RKO (cell line): Measurements from ENCODE around the gene HMHB1.

ENCODE experiments used
- DNase-seq: peaks from one replicate; pipeline ENCODE4 v3.0.0-alpha.2; 2016; ENCODE audit warnings: low spot score

HMHB1 gene

DNA sequence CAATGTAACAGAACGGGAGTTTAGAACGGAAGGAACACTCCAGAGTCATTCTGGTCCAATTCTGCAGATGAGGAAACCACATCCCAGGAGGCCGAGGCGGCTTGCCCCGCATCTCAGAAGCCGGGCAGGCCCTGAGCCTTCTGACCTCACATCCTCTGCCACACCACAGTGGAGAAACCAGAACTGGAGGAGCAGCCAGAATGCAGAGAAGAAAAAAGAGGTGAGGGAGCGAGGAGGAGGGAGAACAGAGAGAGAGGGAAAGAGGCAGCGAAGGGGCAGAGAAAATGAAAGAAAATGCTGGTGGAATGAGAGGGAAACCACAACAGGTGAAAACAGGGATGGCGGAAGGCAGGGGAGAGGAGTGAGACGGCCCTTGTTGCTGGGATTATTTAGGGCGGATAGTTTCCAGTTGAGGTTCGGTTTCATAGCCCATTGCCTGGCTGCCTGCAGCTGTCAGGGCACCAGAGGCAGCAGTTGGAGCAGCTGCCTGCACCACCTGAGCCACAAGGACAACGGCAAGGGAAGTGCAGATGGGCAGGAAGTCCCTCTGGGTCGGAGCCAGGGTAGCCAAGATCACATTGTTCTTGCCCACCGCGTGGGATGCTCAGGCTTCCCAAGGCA, at the start of gene HMHB1:
Gene HMHB1 (plus strand): TSS at position 77 of the 621 bp plus-strand sequence.
- DNase-seq, result no peak

DNA sequence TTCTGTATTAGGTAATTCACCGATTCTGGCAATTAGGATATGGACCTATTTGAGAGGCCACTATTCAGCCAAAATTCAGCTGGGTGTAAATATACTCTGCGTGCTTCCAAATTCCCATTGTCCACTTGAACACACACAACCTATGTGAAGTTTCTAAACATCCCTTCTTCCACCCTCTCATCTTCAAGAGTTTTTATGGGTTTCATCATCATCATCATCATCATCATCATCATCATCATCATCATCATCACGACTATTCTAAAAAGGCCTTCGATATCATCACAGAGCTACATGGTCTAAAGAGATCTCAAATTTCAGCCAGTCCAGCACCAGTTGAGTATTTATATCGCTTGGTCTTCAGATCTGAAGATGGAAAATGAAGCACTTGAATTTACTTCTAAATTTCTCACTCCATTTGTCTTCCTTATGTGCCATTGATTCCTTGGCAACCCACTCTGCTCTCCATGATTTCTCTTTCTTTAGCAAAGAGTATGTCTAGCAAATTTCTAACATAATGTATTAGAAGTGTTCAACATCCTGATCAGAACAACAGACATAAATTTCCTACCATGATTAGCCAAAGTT, 49.2 kb upstream of the HMHB1 start:
- no peak for DNase-seq

GRCh38 chr5:143767162-143767561, 44.8 kb upstream of the HMHB1 start:
- no peak for DNase-seq

- DNase-seq, result no peak
Observed at GRCh38 chr5:143769026-143769786, 42.8 kb upstream of the HMHB1 start.

DNA sequence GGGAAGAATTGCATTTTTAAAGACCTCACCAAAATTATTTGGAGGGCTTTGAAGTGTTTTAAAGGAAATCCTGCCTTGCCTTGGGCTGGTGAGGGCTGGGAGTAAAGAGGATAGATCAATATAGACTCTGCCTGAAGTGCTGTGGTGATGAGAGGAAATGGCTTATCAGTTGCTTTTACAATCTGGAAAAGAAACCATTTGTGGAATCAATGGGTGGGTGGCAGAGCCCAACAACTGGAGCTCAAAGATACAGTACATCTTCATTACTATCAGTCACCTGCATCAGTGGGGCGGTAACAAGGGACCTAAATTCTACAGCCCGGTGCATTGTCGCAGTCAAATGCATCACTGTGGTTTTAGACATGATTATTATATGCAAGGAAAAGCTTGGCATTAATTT, 41.5 kb upstream of the HMHB1 start:
- no peak for DNase-seq

- no peak for DNase-seq
Observed at GRCh38 chr5:143771189-143771588, 40.8 kb upstream of the HMHB1 start.

DNA sequence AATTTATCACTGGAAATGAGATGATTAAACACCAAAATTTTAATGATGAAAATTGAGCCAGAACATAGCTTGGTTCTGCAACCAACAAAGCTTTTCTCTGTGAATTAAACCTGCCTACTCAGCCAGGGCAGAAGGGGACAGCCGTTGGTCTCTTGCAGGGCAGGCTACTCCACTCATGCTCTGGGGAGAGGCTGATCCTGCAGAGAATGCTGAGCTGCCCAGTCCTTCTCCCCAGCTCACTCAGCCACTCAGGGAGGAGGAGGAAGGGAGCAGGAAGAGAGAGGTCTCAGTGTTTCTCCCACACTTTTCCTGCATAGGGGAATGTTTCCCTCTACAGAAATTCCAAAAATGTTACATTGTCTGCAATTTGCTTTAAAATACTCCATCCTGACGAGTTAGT, 40.4 kb upstream of the HMHB1 start:
- DNase-seq, result no peak

DNA sequence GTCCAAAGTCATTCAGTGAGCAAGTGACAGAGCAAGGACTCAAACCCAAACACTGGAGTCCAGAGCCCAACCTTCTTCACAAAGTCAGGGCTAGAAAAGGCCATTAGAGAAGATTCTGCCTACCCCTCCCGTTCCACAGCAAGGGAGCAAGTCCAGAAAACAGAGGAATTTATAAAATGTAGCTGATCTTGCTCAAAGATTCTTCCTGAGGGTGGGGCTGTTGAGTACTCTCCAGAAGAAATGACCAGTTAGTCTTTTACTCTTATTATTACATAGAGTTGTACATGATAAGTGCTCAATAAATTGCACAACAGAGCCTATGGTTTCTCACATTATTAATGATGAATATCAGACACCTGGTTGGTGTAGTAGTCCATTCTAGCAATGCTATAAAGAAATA, 39.3 kb upstream of the HMHB1 start:
- DNase-seq, result no peak

GRCh38 chr5:143775258-143775657, 36.7 kb upstream of the HMHB1 start:
- DNase-seq, result peak; percentile 29

GRCh38 chr5:143776951-143777350, 35.0 kb upstream of the HMHB1 start:
- DNase-seq, result no peak

GRCh38 chr5:143779506-143779905, 32.5 kb upstream of the HMHB1 start:
- no peak for DNase-seq

GRCh38 chr5:143781993-143782520, 29.9 kb upstream of the HMHB1 start:
- DNase-seq, result no peak

DNA sequence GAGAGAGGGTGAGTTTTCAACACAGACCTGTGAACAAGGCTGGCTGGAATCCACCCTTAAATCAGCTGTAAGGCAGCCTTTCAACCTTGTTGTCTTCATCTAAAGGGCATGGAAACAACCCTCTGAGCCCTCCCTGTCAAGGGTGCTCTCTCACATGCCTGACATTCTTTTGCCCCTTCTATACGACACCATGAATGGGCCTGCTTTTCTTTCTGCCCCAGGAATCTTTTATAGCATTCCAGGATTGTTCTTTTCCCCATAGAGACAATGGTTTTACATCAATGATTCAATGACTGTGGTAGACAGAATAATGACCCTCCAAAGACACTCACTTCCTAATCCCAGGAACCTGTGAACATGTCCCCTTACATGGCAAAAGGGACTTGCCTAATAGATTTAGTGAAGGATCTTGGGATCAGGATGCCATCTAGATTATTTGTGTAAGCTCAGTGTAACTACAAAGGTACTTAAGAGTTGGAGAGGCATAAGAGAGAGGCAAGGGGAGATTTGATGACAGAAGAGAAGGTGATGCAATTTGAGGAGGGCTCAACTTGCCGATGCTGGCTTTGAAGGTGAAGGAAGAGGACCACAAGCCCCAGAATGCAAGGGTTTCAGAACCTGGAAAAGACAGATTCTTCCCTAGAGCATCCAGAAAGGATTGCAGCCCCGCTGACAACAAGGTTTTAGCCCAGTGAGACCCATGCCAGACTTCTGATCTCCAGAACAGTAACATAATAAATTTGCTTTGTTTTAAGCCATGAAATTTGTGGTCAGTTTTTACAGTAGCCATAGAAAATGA, 29.2 kb upstream of the HMHB1 start:
- no peak for DNase-seq

- DNase-seq, result no peak
Observed at GRCh38 chr5:143788401-143788800, 23.6 kb upstream of the HMHB1 start.

DNA sequence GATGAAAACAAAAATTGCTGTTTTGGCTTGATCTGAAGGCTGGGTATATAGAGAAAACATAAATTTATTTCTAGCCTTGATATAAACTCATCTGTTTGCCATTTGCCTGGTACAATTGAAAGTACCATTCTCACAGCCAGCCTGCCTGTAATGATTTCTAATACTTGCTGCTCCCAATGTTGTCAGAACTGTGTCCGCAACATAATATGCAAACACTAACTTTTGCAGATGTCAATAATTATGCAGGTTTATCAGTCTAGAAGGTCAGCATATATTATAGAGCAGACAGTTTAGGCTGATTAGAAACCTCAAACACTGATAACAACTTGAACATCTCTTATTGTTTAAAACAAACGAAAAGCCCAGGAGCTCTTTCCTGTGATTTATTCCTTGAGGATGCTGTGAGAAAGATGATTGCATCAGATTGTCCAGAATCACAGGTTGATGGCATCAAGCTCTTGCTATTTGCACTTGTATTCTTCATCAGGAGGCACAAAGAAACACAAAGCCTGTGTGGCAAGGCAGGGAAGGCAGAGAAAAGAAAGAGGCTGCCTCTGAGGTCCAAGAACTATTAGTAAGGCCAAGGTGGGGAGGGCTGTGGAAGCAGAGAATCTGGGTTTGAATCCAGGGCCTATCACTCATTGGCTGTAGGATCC, 21.4 kb upstream of the HMHB1 start:
- no peak for DNase-seq

DNA sequence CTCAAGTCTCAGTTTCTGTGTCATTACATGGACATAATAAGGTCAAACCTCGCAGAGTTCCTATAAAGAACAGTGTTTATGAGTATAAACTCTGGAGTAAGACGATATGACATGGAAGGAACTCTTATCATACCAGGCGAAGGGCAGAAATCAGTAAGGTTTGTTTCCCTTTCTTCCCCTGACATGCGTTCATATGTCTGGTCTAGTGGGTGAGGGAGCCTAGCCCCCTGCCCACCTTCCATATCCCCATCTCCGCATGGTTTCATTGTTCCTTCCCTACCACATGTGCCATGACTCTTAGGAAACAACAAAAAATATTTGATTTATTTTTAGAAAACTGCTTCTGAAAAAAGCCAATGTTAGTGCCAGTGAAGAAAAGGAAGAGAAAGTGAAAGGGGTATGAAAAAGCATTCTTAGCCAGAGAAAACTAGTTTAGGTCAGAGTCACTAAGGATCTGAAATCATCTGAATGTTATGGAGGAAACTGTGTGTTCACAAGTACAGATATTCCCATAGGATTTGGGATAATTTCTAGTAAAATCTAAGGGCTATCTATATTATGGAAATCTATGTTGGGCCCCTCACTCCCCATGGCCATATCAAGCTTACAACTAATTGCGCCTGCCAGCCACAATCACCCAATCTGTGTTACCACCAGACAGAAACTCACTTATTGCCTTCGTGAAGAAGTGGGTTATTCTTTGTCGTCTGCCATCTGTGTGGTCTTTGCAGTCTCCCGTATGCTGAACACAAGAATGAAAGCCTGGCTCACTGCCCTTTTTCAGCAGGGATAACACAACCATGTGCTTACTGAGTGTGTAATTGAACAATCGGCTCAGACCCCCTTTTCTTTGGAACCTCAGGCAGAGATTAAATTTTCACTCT, 19.9 kb upstream of the HMHB1 start:
- DNase-seq, result no peak

GRCh38 chr5:143793249-143793648, 18.7 kb upstream of the HMHB1 start:
- no peak for DNase-seq

GRCh38 chr5:143796125-143796524, 15.8 kb upstream of the HMHB1 start:
- no peak for DNase-seq

- no peak for DNase-seq
Observed at GRCh38 chr5:143796753-143797152, 15.2 kb upstream of the HMHB1 start.

GRCh38 chr5:143800715-143801114, 11.2 kb upstream of the HMHB1 start:
- DNase-seq, result no peak
